ENCODE measurements around the gene ITPK1. TPM values are rescaled to one million over a fixed set of nuclear protein-coding genes. Genes with fewer than 3 reads are reported as not detected.

Gene ITPK1
- total RNA-seq, 1 donor from 2014 or later: 24.0 TPM

DNA sequence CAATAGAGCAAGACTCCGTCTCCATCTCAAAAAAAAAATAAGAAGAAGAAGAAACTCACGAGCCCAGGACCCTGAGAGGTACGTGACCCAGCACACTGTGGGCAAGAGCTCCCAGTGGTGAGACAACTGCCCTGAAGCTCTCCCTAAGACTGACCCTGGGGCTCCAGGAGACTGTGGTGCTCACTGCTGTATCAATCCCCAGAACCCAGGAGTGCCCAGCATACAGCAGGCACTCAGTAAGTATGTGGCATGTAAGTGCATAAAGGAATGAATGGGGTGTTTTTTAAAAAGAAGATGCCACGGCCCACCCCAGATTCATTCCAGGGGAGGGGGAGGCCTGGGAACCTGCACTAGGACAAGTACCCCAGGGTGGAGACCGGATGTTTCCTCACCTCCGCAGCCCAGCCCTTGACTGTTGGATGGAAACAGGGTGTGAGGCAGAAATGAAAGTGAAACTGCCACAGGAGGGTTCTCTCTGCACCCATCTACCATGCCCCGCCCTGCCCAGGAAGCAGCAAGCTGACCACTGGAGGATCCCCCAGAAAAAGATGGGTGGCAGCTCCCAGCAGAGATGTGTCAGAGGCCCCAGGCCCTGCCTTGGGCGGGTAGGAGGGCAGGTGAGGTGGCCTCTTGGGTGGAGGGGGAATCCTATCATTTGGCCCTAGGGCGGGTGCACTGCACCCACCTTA is 12.2 kb downstream of the ITPK1 start:
- no peak for DNase-seq

DNA sequence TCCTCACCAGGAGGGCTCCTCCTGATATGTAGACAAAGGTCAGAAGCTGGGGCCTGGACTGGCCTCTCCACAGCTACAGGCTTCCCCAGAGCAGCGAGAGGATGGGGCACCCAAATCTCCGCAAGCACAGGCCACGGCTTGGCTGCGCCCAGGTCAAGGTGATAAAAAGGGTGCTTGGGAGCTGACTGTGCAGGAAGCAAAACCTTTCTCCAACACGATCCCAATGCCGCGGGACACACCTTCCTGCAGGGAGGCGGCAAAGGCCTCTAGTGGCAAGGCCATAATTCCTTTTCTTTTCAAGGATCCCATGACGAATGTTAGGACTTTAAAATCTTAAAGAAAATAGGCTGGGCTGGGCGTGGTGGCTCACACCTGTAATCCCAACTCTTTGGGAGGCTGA is 13.6 kb downstream of the ITPK1 start:
- DNase-seq: no peak

DNA sequence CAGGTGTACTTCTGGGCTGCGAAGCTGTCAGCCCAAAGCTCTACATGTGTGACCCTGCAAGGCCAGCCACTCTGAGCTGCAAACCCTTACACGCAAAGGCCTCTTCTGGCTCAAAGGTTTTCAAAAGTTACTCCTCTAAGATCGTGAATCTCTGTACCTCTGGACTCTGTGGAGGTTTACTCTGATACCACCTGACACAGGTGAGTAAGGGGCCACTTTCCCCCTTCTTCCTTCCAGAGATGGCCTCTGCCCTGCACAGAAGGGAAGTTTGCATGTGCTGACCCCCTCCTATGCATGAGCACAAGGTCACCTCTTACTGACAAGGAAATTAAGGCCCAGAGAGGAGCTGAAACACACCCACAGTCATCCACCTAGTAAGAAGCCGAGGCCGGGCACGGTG is 14.5 kb downstream of the ITPK1 start:
- no peak for DNase-seq

GRCh38 chr14:93100570-93100969 is 15.2 kb downstream of the ITPK1 start:
- no peak for DNase-seq

DNA sequence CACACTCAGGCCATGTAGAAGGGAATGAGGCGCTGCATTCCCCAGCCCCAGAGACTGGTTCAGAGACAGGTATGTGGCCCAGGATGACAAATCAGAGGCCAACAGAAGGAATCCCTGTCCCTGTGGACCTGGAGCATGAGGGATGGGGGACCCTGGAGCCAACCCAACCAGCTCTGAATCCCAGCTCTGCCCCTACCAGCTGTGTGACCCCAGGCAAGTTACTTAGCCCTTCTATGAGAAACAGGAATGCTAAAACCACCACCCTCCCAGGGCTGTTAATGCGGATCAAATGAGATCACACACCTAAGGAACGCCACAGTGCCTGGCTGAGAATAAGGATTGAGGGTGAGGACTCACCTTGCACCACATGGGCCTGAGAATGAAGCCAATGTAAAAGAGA is 15.6 kb downstream of the ITPK1 start:
- DNase-seq: no peak

DNA sequence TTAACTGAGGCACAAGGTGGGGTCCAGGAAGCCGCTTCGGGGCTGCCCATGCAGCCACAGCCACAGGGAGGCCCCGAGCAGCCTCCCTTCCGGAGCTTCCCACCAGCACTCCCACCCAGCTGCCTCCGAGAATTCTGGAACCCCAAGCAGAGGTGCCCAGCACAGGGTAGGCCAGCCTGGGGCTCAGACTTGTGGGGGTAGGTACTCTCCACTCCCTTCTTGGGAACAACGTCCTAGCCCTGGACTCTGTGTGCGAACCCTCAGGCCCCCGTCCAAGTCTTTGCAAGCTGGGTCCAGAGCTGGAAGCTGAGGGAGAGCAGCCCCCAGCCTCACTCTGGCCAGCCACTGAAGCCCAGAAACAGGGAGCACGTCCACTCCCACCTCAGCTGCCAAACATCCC is 16.1 kb downstream of the ITPK1 start:
- DNase-seq: no peak

DNA sequence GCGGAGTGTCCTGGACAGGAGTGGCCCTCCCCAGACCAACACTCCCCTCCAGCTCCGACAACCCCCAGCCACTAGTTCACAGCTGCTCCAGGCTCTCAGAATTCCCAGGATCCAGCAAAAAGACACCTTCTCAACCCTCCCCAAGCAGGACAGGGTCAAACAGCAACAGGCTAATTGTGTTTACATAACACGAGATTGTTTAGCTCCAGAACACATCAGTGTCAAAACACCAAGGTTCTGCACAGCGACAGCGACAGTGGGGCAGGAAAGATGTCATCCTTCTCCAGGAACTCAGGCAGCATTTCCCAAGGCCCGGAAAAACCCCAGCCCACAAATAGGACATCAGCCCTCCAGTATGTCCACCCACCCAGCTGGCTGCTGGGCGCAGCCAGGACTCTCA is 16.5 kb downstream of the ITPK1 start:
- DNase-seq: no peak

DNA sequence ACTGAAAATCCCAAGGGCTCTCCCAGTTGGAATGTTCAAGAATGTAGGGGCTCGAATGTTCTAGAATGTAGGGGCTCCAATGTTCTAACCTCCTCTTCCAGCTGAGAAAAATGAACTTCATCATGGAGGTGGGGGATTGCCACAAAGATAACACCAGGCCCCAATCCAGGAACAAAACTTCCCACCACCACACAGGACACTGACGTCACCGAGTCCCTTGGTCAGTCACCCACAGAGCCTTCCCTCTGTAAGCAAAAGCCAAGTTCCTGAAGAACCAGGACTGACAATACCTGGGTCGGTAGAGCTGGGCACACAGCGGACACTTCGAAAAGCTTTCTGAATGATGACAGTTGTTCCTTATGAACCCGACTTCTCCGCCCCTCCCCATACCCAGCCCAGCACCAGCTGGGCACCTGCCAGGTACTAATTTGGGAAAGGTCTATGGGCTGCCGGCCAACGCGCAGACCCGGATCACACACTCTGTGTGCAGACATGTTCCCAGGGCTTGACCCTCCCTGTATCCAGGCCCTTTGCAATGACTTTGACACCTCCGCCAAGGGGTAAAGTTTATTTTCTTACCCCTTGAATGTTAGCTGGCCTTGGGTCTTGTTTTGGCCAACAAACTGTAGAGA is 18.9 kb downstream of the ITPK1 start:
- DNase-seq: no peak

DNA sequence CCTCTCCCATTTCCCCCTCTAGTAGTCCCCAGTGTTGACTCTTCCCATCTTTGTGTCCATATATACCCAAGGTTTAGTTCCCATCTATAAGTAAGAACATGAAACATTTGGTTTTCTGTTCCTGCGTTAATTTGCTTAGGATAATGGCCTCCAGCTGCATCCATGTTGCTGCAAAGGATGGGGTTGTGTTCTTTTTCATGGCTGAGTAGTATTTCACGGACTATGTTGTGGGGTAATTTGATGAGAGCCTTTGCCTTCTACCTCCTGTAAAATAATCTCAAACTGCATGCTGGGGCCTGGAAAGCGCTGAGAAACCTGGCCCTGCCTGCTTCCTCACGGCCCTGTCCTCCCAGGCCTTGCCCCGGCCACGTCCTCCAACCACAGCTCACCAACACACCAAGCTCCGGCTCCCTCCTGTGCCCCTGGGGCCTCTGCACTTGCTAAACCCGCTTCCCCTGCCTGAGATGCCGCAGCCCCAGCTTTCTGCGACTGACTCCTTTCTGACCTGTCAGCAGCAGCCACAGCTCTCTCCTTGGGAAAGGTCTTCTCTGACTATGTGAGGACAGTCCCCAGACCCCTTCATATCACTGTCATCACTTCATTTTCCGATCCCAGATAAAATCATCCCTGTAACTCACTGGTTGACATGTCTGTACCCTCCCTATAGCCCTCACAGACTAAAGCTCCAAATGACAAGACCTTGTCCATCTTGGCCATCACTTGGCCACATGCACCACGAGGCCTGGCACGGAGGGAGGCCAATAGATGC is 19.8 kb downstream of the ITPK1 start:
- DNase-seq: no peak

- no peak for DNase-seq
Observed at GRCh38 chr14:93094121-93094918, 21.4 kb downstream of the ITPK1 start.

DNA sequence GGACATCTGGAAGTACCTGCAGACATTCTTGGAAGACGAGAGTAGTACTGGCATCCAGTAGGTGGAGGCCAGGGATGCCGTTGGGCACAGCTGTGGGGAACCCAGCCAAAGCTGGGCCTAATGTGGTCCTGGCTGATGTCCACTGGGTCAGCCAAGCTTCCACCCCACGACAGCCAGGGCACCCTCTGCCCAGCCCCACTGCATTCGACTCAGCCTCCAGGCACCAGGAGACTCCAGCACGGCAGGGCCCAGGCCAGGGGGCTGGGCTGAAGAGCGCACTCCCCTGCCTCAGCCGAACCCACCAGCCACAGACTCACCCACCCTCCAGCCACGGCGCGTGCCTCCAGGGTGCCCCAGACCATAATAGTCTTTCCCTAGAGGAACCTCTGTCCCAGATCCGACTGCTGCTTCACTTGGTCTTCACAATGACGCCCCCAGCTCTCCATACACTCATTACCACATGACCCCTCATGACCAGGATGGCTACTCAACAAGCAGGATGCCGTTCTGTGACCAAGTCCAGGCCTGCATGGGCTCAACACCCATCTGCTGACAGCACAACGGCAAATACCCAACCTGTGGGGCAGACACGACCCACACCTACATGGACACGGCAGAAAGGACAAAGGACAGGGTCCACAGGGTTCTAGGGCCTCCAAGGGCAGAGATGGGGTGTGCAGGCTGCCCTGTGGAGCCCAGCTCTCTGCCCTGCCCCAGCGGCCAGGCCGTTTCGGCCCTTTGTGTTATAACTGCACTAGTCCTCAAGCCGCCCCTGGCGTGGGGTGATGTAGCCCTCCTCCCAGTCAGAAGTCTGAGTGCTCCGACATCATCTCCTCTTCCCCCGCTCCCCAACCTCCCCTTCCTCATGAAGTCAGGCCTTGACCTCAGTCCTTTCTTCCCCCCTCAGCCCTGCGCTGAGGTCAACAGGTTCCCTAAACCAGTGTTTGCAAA is 22.8 kb downstream of the ITPK1 start:
- no peak for DNase-seq

- no peak for DNase-seq
Observed at GRCh38 chr14:93091666-93092065, 24.1 kb downstream of the ITPK1 start.

DNA sequence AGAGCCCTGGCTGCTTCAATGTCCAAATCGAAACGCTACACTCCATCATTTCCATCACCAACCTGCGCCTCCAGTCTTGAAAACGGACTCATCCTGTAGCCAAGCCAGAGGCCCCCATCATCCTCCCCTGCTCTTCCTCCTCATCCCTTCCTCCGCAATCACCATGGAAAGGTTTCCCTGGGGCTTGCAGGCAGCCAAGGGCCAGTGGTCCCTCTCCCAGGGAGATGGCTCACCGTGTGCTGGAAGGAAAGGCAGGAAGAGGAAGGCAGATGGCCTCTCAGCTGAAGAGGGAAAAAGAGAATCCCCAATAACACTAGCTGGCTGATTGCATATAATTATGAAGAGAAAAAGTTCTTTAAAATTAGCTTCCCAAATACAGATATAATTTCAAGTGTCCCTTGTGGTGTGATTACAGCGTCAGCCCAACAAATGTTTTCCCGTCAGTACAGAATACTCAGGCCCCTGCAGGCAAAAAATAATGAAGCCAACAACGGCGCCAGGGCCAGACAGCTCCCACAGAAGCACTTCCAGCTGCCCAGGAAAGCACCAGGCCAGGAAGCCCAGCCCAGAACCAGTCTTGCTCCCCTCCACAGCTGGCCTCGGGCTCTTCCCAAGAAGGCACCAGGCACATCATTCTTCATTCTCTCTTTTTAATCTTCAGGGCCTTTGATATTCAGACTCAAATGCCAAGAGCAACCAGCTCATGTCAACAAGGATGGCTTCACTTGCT is 24.7 kb downstream of the ITPK1 start:
- DNase-seq: peak; percentile 20

DNA sequence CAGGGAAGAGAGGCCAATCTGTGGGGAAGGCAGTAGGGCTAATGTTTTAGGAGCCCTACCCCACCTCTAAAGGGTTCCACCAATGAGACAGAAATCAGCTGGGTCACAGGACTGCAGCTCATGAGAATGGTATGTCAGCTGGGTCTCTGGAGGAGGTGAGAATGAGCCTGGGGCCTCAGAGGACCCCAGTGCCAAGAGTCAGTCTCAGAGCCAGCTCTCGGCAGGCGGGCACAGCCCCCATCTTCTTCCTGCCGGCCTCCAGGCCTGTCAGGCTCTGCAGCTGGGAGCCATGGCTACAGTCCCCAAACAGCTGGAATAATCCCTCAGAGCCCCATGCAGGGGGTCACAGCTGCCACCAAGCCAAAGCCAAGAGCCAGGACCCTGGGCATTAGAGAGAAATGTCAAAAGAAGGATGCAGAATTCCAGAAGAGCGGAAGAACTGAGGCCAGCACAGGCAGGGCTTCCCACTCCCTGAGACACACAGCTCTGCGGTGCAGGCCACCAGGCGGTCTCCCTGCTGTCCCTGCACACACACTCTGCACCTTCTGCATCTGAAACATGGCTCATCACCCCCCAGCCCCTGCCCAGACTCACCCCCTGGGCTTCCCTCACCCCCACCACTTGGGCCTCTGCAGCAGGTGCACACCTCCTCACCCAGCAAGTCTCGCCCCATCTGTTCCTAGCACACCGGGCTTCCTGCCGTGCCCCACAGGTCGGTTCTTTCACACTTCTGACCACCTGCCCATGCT is 26.0 kb downstream of the ITPK1 start:
- DNase-seq: no peak

DNA sequence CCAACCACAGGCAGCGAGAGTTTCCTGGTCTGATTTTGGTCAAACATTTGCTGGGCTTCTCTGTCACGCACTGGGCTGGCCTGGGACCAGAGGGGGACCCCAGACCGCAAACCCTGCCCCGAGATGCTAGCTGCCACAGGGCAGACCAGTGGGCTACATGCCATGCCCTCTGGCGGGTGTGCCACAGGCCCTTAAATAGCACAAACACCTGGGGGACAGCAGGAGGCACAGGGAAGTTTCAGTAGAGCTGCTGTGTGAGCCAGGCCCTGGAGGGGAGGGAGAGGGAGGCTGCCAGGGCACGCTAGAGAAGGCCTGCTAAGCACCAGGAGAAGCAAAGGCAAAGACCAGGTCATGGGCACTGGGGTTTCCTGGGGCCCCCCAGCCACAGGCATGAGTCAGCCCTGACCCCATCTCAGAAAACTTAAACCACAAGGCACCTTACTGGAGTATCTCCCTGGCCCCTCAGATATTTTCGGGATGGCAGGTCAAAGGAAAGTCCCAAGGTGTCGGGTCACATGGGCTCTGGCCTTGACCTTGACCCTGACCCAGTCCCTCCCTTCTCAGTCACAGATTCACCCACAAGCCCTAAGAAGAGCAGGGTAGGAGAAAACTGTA is 29.2 kb downstream of the ITPK1 start:
- DNase-seq: no peak

GRCh38 chr14:93085911-93086310 is 29.8 kb downstream of the ITPK1 start:
- no peak for DNase-seq

DNA sequence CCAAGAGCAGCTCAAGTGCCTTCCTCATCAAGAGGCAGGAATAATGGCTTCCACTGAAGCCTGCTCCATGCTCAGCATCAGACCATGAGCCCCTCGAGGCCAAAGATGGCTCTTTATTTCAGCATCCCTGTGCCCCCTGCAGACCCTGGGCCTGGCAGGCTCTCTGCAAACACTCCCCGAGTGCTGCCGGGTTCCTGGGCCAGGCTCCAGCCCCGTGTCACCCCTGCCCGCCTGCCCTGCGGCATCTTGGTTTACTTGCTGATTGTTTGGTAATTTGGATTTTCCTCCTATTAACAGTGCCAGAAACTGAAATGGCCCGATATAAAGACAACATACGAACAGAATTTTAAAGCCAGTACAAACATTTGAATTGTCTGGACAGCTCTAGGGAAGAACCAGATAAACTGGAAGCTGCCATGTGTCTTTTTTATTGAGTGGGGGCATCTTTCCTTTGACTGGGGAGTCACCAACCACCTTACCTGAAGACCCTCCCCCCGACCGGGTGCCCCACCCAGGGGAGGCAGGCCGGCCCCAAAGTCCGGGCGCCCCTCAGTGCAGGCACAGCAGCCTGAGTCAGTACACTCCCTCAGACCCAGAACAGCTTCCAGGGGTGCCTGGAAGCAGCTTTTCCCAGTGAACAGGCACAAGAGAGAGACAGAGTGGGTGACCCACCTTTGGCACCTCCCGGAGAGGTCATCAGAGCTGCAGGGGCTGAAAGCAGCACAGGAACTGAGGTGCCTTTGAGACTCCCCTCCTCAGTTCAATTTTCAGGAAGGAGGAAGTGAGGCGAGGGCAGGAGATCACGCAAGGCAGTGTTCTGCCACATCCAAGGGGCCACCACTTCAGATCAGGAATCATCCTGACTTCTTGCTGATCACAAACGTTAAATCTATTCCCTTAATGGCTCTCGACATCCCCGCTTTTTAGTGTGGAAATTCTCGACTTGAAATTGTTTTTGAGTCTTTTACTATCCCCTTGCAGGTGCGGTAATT is 30.6 kb downstream of the ITPK1 start:
- DNase-seq: no peak

DNA sequence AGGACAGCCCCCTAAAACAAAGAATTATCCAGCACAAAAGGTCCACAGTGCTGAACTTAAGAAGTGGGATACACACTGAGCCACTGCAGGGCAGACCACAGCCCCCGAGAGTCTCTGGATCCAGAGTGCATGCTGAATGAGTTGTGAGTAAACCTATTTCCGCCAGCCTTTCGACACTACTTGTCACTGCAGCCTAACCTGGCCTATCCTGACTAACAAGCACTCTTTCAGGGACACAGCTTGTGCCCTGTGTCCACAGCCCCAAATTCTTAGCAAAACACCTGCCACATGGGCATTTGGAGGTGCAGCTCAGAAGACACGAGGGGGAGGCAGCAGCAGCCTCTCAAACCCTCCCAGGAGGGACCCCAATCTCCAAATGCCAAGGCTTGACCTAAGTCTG is 31.3 kb downstream of the ITPK1 start:
- no peak for DNase-seq

DNA sequence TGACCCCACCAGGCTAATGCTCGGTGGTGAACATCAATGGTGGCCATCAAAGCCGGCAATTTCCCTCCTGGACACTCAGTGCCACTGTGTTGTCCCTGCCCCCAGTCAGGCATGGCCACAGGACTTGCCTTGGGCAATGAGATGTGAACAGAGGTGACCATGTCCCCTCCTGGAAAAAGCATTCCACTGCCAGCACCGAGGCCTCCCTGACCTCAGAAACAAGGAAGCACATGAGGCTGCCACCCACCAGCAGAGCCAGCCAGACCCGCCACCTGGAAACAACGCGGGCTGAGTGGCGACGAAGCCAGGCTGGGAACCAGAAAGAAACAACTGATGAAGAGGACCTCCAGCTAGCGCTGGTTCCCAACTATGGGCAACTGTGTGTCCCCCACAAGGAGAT is 31.8 kb downstream of the ITPK1 start:
- DNase-seq: no peak
